Vagina (tissue), 2 donors: Measurements from ENCODE around the gene PPP2R3C.

Experiments
- CTCF ChIP-seq, 3 experiments: fragments of 450-650 bp in 2 of 3; fragments of 200-600 bp in 1 of 3; sonication (generic) in 1 of 3; IDR thresholded peaks; one replicate each; pipeline ENCODE4 v1.5.1; 2017 to 2019; ENCODE audit warnings: antibody characterized with exemption in 3 of 3, mild to moderate bottlenecking in 2 of 3, moderate library complexity in 2 of 3
- POLR2A ChIP-seq, 2 donors: fragments of 450-650 bp; IDR thresholded peaks; one replicate each; pipeline ENCODE4 v1.6.1; 2017; ENCODE audit warnings: antibody characterized with exemption in 2 of 2, mild to moderate bottlenecking in 2 of 2, moderate library complexity in 2 of 2
- POLR2AphosphoS5 ChIP-seq, 2 donors: sonication (generic); formaldehyde crosslinking; IDR thresholded peaks; one replicate each; pipeline ENCODE4 v1.9.0; 2017; ENCODE audit warnings: antibody characterized with exemption in 2 of 2, mild to moderate bottlenecking in 2 of 2, low read depth in 1 of 2; ENCODE audit not compliant: insufficient read depth in 1 of 2

- TF ChIP-seq POLR2A (IDR thresholded peaks at IDR 0.05), result no peak
- no peak for TF ChIP-seq CTCF (IDR thresholded peaks at IDR 0.05)
- TF ChIP-seq POLR2AphosphoS5 (IDR thresholded peaks at IDR 0.05; ENCODE audit: insufficient read depth in 1 of 2, low read depth in 1 of 2), result no peak
Observed at GRCh38 chr14:35073486-35073885, 48.3 kb downstream of the PPP2R3C start.
